Right atrium auricular region (tissue), 2 donors: ENCODE data around the gene IMMP1L. TPM values are rescaled to one million over a fixed set of nuclear protein-coding genes. Genes with fewer than 3 reads are reported as not detected.
"Not testable (repeated sequence)": the region's sequence is repeated elsewhere in the genome, so short reads cannot be mapped to it uniquely, and the experiment has no call there.

Experiments used
- DNase-seq: peaks from one replicate; pipeline ENCODE4 v3.0.0-alpha.2; 2019; ENCODE audit warnings: low spot score
- H3K27ac ChIP-seq, 2 donors: fragments of 200-600 bp; sonication (generic); 1 replicate in 1 of 2; 2 replicates in 1 of 2; pipeline ENCODE4 v1.5.1; 2016 to 2019
- H3K27me3 ChIP-seq, 2 donors: fragments of 200-600 bp; sonication (generic); one replicate each; pipeline versions ENCODE4 v1.5.1 to v1.6.0; 2017 to 2019
- H3K36me3 ChIP-seq: fragments of 200-600 bp; sonication (generic); one replicate; pipeline ENCODE4 v1.5.1; 2016
- H3K4me1 ChIP-seq, 2 donors: fragments of 200-600 bp; sonication (generic); one replicate each; pipeline versions ENCODE4 v1.5.1 to v1.6.0; 2017 to 2019
- H3K4me3 ChIP-seq, 2 donors: fragments of 200-600 bp; sonication (generic); 1 replicate in 1 of 2; 2 replicates in 1 of 2; pipeline ENCODE4 v1.5.1; 2017 to 2019; ENCODE audit warnings: mild to moderate bottlenecking in 1 of 2, moderate library complexity in 1 of 2
- H3K9me3 ChIP-seq, 2 donors: fragments of 200-600 bp; sonication (generic); one replicate each; pipeline ENCODE4 v1.5.1; 2019
- total RNA-seq, 2 donors: library from RNA; depleted of rRNA; stranded (reverse); fragments of >200 nt; gene quantifications; one replicate each; pipeline ENCODE4 v1.1.0, GENCODE V29; 2016
- TF ChIP-seq, protein P1 (sequence below), 2 donors: fragments of 200-600 bp; sonication (generic); IDR thresholded peaks; one replicate each; pipeline ENCODE4 v1.5.1; 2019; ENCODE audit warnings: antibody characterized with exemption in 2 of 2

The IMMP1L gene
- total RNA-seq, 2 donors from 2014 or later, result 9.1 to 22.9 TPM

GRCh38 chr11:31500560-31500959 is 8.9 kb downstream of the IMMP1L start:
- Histone ChIP-seq H3K9me3 (no peaks in the 10 kb centered on the region), H3K4me1 (no peaks in the 10 kb centered on the region), H3K27me3 (no peaks in the 10 kb centered on the region), H3K36me3 (no peaks in the 10 kb centered on the region), H3K4me3 (no peak overlapping the region), H3K27ac (no peak overlapping the region)
- no peak for DNase-seq
- TF ChIP-seq, protein P1, sequence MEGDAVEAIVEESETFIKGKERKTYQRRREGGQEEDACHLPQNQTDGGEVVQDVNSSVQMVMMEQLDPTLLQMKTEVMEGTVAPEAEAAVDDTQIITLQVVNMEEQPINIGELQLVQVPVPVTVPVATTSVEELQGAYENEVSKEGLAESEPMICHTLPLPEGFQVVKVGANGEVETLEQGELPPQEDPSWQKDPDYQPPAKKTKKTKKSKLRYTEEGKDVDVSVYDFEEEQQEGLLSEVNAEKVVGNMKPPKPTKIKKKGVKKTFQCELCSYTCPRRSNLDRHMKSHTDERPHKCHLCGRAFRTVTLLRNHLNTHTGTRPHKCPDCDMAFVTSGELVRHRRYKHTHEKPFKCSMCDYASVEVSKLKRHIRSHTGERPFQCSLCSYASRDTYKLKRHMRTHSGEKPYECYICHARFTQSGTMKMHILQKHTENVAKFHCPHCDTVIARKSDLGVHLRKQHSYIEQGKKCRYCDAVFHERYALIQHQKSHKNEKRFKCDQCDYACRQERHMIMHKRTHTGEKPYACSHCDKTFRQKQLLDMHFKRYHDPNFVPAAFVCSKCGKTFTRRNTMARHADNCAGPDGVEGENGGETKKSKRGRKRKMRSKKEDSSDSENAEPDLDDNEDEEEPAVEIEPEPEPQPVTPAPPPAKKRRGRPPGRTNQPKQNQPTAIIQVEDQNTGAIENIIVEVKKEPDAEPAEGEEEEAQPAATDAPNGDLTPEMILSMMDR (IDR thresholded peaks at IDR 0.05), result no peak

GRCh38 chr11:31499576-31500178 is 9.7 kb downstream of the IMMP1L start:
- Histone ChIP-seq H3K4me1 (no peaks in the 10 kb centered on the region), H3K27me3 (no peaks in the 10 kb centered on the region), H3K27ac (no peak overlapping the region), H3K36me3 (no peaks in the 10 kb centered on the region), H3K4me3 (no peak overlapping the region), H3K9me3 (no peaks in the 10 kb centered on the region)
- no peak for DNase-seq
- TF ChIP-seq, protein P1 (IDR thresholded peaks at IDR 0.05), result no peak

GRCh38 chr11:31493762-31494161 is 15.7 kb downstream of the IMMP1L start:
- H3K4me3 ChIP-seq, result not testable (repeated sequence)

GRCh38 chr11:31493235-31493634 is 16.2 kb downstream of the IMMP1L start:
- TF ChIP-seq, protein P1 (IDR thresholded peaks at IDR 0.05), result no peak
- Histone ChIP-seq H3K4me1 (peaks cover 0 to 5% of the 10 kb centered on the region in 2 donors), H3K36me3 (no peaks in the 10 kb centered on the region), H3K9me3 (no peaks in the 10 kb centered on the region), H3K27ac (no peak overlapping the region), H3K27me3 (no peaks in the 10 kb centered on the region), H3K4me3 (no peak overlapping the region)
- no peak for DNase-seq

More at GRCh38 chr11:31493762-31494161, 15.7 kb downstream of the IMMP1L start:
- not testable (repeated sequence) for DNase-seq, H3K36me3 ChIP-seq, H3K4me1 ChIP-seq, H3K27me3 ChIP-seq, H3K27ac ChIP-seq, H3K9me3 ChIP-seq

DNA sequence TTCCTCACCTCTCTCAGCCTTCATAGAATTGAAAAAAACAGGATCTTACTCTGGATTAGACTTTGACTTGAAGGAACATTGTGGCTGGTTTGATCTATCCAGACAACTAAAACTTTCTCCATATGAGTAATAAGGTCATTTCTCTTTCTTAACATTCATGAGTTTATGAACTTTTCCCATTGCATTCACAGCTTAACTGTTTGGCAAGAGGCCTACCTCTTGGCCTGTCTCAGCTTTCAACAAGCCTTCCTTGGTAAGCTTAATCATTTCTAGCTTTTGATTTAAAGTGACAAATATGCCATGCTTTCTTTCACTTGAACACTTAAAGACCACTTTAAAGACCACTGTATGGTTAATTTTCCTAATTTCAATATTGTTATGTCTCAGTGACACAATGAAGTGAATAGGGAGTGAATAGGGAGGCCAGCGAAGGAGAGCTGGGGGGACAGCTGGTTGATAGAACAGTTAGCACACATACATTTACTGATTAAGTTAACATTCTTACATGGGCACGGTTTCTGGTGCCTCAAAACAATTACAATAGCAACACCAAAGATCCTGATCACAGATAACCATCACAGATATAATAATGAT is 17.0 kb downstream of the IMMP1L start:
- no peak for DNase-seq

DNA sequence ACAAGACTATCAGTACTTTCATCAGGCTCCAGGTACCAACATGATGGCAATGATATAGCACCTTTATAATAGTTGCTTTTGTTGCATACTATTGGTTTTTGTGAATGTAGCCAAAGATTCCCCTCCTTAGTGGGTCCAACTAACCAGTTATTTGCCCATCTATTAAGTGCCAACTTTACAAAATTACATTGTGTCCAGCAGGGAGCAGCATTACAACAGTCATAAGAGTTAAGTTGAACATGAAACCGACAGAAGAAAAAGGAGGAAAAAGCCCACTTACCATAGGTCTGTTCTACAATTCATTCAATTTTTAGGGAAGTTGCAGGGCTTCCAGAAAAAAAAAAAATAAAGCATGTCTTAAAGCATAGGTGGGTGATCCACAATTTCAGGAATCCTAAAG is 21.6 kb downstream of the IMMP1L start:
- no peaks in the 10 kb centered on the region for H3K36me3 ChIP-seq
- H3K27me3 ChIP-seq, result no peaks in the 10 kb centered on the region
- DNase-seq, result no peak
- H3K4me3 ChIP-seq, result no peak overlapping the region
- no peaks in the 10 kb centered on the region for H3K9me3 ChIP-seq
- H3K4me1 ChIP-seq, result peaks cover 0 to 5% of the 10 kb centered on the region in 2 donors
- H3K27ac ChIP-seq, result no peak overlapping the region
- TF ChIP-seq, protein P1 (IDR thresholded peaks at IDR 0.05), result peak in 1 of 2 donors; percentile 51

More for the DNA sequence above, 17.0 kb downstream of the IMMP1L start:
- TF ChIP-seq, protein P1 (IDR thresholded peaks at IDR 0.05), result no peak
- no peak overlapping the region for H3K27ac ChIP-seq
- no peak overlapping the region for H3K4me3 ChIP-seq
- peaks cover 0 to 5% of the 10 kb centered on the region in 2 donors for H3K4me1 ChIP-seq
- H3K36me3 ChIP-seq, result no peaks in the 10 kb centered on the region
- no peaks in the 10 kb centered on the region for H3K27me3 ChIP-seq
- no peaks in the 10 kb centered on the region for H3K9me3 ChIP-seq
